ENCODE measurements around the gene PAQR8. TPM values are rescaled to one million over a fixed set of nuclear protein-coding genes. Genes with fewer than 3 reads are reported as not detected.
"Not testable (repeated sequence)": the region's sequence is repeated elsewhere in the genome, so short reads cannot be mapped to it uniquely, and the experiment has no call there.

The PAQR8 gene
- total RNA-seq, 2 experiments from 2014 or later, result 12.8 to 14.1 TPM

GRCh38 chr6:52420668-52421358 lies 58.9 kb downstream of the PAQR8 start:
- DNase-seq, result no peak
- Mint-ChIP-seq H3K4me3 (no peak overlapping the region), H3K27me3 (peaks cover 3% of the 10 kb centered on the region), H3K27ac (no peak overlapping the region), H3K9me3 (no peaks in the 10 kb centered on the region), H3K4me1 (peaks cover 13% of the 10 kb centered on the region), H3K36me3 (ENCODE audit: low read depth) (no peaks in the 10 kb centered on the region)
- POLR2A ChIA-PET, result interaction anchor here (1.6 to 5.9 kb wide), 4 partner anchors 24 to 249 kb away, joined by 5 to 29 read pairs (median 7); partner anchors contain the start of gene MCM3
- CTCF ChIA-PET, result interaction anchor here (1.0 to 5.0 kb wide), 7 partner anchors 12 to 243 kb away, joined by 3 to 33 read pairs (median 4); partner anchors contain the start of gene MCM3

- Mint-ChIP-seq H3K4me1 (peaks cover 6% of the 10 kb centered on the region), H3K27me3 (peaks cover 1% of the 10 kb centered on the region), H3K36me3 (ENCODE audit: low read depth) (no peaks in the 10 kb centered on the region), H3K4me3 (no peak overlapping the region), H3K27ac (no peak overlapping the region), H3K9me3 (no peaks in the 10 kb centered on the region)
- CTCF ChIA-PET, result interaction anchor here (1.6 to 4.1 kb wide), 3 partner anchors 10 to 230 kb away, joined by 4 to 16 read pairs (median 5); no protein-coding TSS in a partner anchor
- DNase-seq, result no peak
- POLR2A ChIA-PET, result interaction anchor here (5.9 kb wide), 1 partner anchor 138 kb away, joined by 29 read pairs; the partner anchor contains the start of gene MCM3
Measured at GRCh38 chr6:52422156-52422555, 60.2 kb downstream of the PAQR8 start.

GRCh38 chr6:52423448-52423847 lies 61.5 kb downstream of the PAQR8 start:
- Mint-ChIP-seq H3K36me3 (ENCODE audit: low read depth) (no peaks in the 10 kb centered on the region), H3K4me1 (peaks cover 6% of the 10 kb centered on the region), H3K9me3 (no peaks in the 10 kb centered on the region), H3K27me3 (peaks cover 1% of the 10 kb centered on the region), H3K27ac (no peak overlapping the region), H3K4me3 (no peak overlapping the region)
- ChIA-PET CTCF (interaction anchor here (0.7 to 1.5 kb wide), 6 partner anchors 19 to 239 kb away, joined by 3 to 5 read pairs (median 4); partner anchors contain the start of gene MCM3), POLR2A (interaction anchor here (5.9 kb wide), 1 partner anchor 139 kb away, joined by 29 read pairs; the partner anchor contains the start of gene MCM3)
- DNase-seq, result no peak

- no peaks in the 10 kb centered on the region for H3K9me3 Mint-ChIP-seq
- no peak overlapping the region for H3K4me3 Mint-ChIP-seq
- ChIA-PET CTCF (interaction anchor here (1.1 to 1.5 kb wide), 4 partner anchors 61 to 239 kb away, joined by 3 to 5 read pairs (median 4); partner anchors contain the start of gene MCM3), POLR2A (interaction anchor here (1.1 to 5.9 kb wide), 2 partner anchors 34 to 140 kb away, joined by 3 to 29 read pairs; partner anchors contain the start of gene MCM3)
- peaks cover 6% of the 10 kb centered on the region for H3K4me1 Mint-ChIP-seq
- H3K27ac Mint-ChIP-seq, result no peak overlapping the region
- no peaks in the 10 kb centered on the region for H3K36me3 Mint-ChIP-seq (ENCODE audit: low read depth)
- DNase-seq, result no peak
- H3K27me3 Mint-ChIP-seq, result peaks cover 1% of the 10 kb centered on the region
Measured at GRCh38 chr6:52423971-52424381, 62.0 kb downstream of the PAQR8 start.

GRCh38 chr6:52424513-52424912 lies 62.6 kb downstream of the PAQR8 start:
- H3K27ac Mint-ChIP-seq, result no peak overlapping the region
- no peaks in the 10 kb centered on the region for H3K9me3 Mint-ChIP-seq
- H3K27me3 Mint-ChIP-seq, result peaks cover 1% of the 10 kb centered on the region
- no peak for DNase-seq
- peaks cover 2% of the 10 kb centered on the region for H3K4me1 Mint-ChIP-seq
- CTCF ChIA-PET, result interaction anchor here (1.0 to 1.5 kb wide), 2 partner anchors 17 to 227 kb away, joined by 3 to 4 read pairs; no protein-coding TSS in a partner anchor
- no peaks in the 10 kb centered on the region for H3K36me3 Mint-ChIP-seq (ENCODE audit: low read depth)
- H3K4me3 Mint-ChIP-seq, result no peak overlapping the region
- POLR2A ChIA-PET, result interaction anchor here (0.9 to 1.1 kb wide), 2 partner anchors 35 to 69 kb away, joined by 3 read pairs; no protein-coding TSS in a partner anchor

GRCh38 chr6:52426667-52427066 lies 64.7 kb downstream of the PAQR8 start:
- Mint-ChIP-seq H3K4me3 (no peak overlapping the region), H3K4me1 (no peaks in the 10 kb centered on the region), H3K27ac (no peak overlapping the region), H3K27me3 (peaks cover 4% of the 10 kb centered on the region), H3K36me3 (ENCODE audit: low read depth) (no peaks in the 10 kb centered on the region), H3K9me3 (no peaks in the 10 kb centered on the region)
- no peak for DNase-seq
- POLR2A ChIA-PET, result no interaction called here
- CTCF ChIA-PET, result no interaction called here

- H3K27ac Mint-ChIP-seq; H3K36me3 Mint-ChIP-seq (ENCODE audit: low read depth); POLR2A ChIA-PET; H3K4me3 Mint-ChIP-seq; DNase-seq; H3K27me3 Mint-ChIP-seq; H3K9me3 Mint-ChIP-seq; H3K4me1 Mint-ChIP-seq: not testable (repeated sequence)
- CTCF ChIA-PET, result interaction anchor here (1.6 kb wide), 1 partner anchor 12 kb away, joined by 4 read pairs; no protein-coding TSS in a partner anchor
Measured at GRCh38 chr6:52433294-52433693, 71.3 kb downstream of the PAQR8 start.

GRCh38 chr6:52435345-52435744 lies 73.4 kb downstream of the PAQR8 start:
- Mint-ChIP-seq H3K27ac (no peak overlapping the region), H3K27me3 (peaks cover 4% of the 10 kb centered on the region), H3K9me3 (no peaks in the 10 kb centered on the region), H3K36me3 (ENCODE audit: low read depth) (no peaks in the 10 kb centered on the region), H3K4me1 (no peaks in the 10 kb centered on the region), H3K4me3 (no peak overlapping the region)
- DNase-seq, result no peak
- CTCF ChIA-PET, result no interaction called here
- POLR2A ChIA-PET, result no interaction called here

GRCh38 chr6:52438926-52439325 lies 77.0 kb downstream of the PAQR8 start:
- Mint-ChIP-seq H3K36me3 (ENCODE audit: low read depth) (no peaks in the 10 kb centered on the region), H3K4me1 (no peaks in the 10 kb centered on the region), H3K27ac (no peak overlapping the region), H3K4me3 (no peak overlapping the region), H3K27me3 (no peaks in the 10 kb centered on the region), H3K9me3 (peaks cover 2% of the 10 kb centered on the region)
- CTCF ChIA-PET, result interaction anchor here (1.0 kb wide), 1 partner anchor 41 kb away, joined by 3 read pairs; no protein-coding TSS in a partner anchor
- DNase-seq, result no peak
- POLR2A ChIA-PET, result no interaction called here

- CTCF ChIA-PET, result no interaction called here
- no peaks in the 10 kb centered on the region for H3K4me1 Mint-ChIP-seq
- H3K4me3 Mint-ChIP-seq, result no peak overlapping the region
- H3K9me3 Mint-ChIP-seq, result peaks cover 17% of the 10 kb centered on the region
- peaks cover 2% of the 10 kb centered on the region for H3K27me3 Mint-ChIP-seq
- no peak overlapping the region for H3K27ac Mint-ChIP-seq
- no peak for DNase-seq
- peaks cover 7% of the 10 kb centered on the region for H3K36me3 Mint-ChIP-seq (ENCODE audit: low read depth)
- POLR2A ChIA-PET, result no interaction called here
Measured at GRCh38 chr6:52454556-52454955, 92.6 kb downstream of the PAQR8 start.

GRCh38 chr6:52457096-52457495 lies 95.1 kb downstream of the PAQR8 start:
- Mint-ChIP-seq H3K27me3 (peaks cover 2% of the 10 kb centered on the region), H3K9me3 (peaks cover 3% of the 10 kb centered on the region), H3K36me3 (ENCODE audit: low read depth) (no peaks in the 10 kb centered on the region), H3K27ac (no peak overlapping the region), H3K4me3 (no peak overlapping the region), H3K4me1 (no peaks in the 10 kb centered on the region)
- ChIA-PET POLR2A (no interaction called here), CTCF (interaction anchor here (0.6 kb wide), 1 partner anchor 1256 kb away, joined by 3 read pairs; no protein-coding TSS in a partner anchor)
- no peak for DNase-seq

Measured in activated CD4-positive, alpha-beta memory T cell treated with anti-CD3 and anti-CD28 coated beads, Interleukin-2, amount 10 ng/mL, durations not matched to agents 7 days and 5 days (primary cell).